GM18951 (cell line): Measurements from ENCODE around the gene PANX1.

ENCODE experiments used
- POLR2A ChIP-seq: IDR thresholded peaks from 4 replicates; pipeline ENCODE4 v1.6.1; 2011; ENCODE audit warnings: mild to moderate bottlenecking; ENCODE audit not compliant: insufficient read length, insufficient read depth; ENCODE audit errors: extremely low read depth
- in situ Hi-C: fragments of 300-500 bp; cut with MboI; formaldehyde crosslinking; loops from one replicate; pipeline ENCODE4 v1.12.0; 2022; ENCODE audit warnings: low sequenced_read_pairs, mixed read lengths, inconsistent platforms; ENCODE audit not compliant: unreplicated experiment

Gene PANX1

GRCh38 chr11:94133752-94134151, 5.1 kb downstream of the PANX1 start:
- in situ Hi-C loops, result no loop called here
- TF ChIP-seq POLR2A, result no peak

- no peak for TF ChIP-seq POLR2A
- in situ Hi-C loops, result no loop called here
Measured at GRCh38 chr11:94134651-94135512, 6.2 kb downstream of the PANX1 start.

GRCh38 chr11:94139416-94139815, 10.8 kb downstream of the PANX1 start:
- TF ChIP-seq POLR2A, result no peak
- in situ Hi-C loops, result no loop called here

GRCh38 chr11:94140154-94140655, 11.6 kb downstream of the PANX1 start:
- in situ Hi-C loops, result no loop called here

GRCh38 chr11:94141511-94142307, 13.1 kb downstream of the PANX1 start:
- no peak for TF ChIP-seq POLR2A
- in situ Hi-C loops, result no loop called here

More at GRCh38 chr11:94140154-94140655, 11.6 kb downstream of the PANX1 start:
- no peak for TF ChIP-seq POLR2A

GRCh38 chr11:94142308-94143281, 14.0 kb downstream of the PANX1 start:
- TF ChIP-seq POLR2A, result no peak
- in situ Hi-C loops, result no loop called here

GRCh38 chr11:94144216-94144615, 15.6 kb downstream of the PANX1 start:
- in situ Hi-C loops, result no loop called here
- TF ChIP-seq POLR2A, result no peak

- no peak for TF ChIP-seq POLR2A
- in situ Hi-C loops, result no loop called here
Measured at GRCh38 chr11:94144664-94145063, 16.0 kb downstream of the PANX1 start.

- no peak for TF ChIP-seq POLR2A
Measured at GRCh38 chr11:94145431-94145830, 16.8 kb downstream of the PANX1 start.

GRCh38 chr11:94145916-94146315, 17.3 kb downstream of the PANX1 start:
- no peak for TF ChIP-seq POLR2A
- in situ Hi-C loops, result no loop called here

More at GRCh38 chr11:94145431-94145830, 16.8 kb downstream of the PANX1 start:
- in situ Hi-C loops, result no loop called here

GRCh38 chr11:94147433-94147845, 18.8 kb downstream of the PANX1 start:
- in situ Hi-C loops, result no loop called here
- TF ChIP-seq POLR2A, result no peak

- TF ChIP-seq POLR2A, result no peak
- in situ Hi-C loops, result no loop called here
Measured at GRCh38 chr11:94148189-94148588, 19.5 kb downstream of the PANX1 start.
